COR-L47 (cell line): ENCODE measurements around the gene AXIN1.
"Not testable (repeated sequence)": the region's sequence is repeated elsewhere in the genome, so short reads cannot be mapped to it uniquely, and the experiment has no call there.

ENCODE experiments used
- DNase-seq: peaks from one replicate; lab custom pipeline; 2025; lab: John Stamatoyannopoulos, UW

The AXIN1 gene

DNA sequence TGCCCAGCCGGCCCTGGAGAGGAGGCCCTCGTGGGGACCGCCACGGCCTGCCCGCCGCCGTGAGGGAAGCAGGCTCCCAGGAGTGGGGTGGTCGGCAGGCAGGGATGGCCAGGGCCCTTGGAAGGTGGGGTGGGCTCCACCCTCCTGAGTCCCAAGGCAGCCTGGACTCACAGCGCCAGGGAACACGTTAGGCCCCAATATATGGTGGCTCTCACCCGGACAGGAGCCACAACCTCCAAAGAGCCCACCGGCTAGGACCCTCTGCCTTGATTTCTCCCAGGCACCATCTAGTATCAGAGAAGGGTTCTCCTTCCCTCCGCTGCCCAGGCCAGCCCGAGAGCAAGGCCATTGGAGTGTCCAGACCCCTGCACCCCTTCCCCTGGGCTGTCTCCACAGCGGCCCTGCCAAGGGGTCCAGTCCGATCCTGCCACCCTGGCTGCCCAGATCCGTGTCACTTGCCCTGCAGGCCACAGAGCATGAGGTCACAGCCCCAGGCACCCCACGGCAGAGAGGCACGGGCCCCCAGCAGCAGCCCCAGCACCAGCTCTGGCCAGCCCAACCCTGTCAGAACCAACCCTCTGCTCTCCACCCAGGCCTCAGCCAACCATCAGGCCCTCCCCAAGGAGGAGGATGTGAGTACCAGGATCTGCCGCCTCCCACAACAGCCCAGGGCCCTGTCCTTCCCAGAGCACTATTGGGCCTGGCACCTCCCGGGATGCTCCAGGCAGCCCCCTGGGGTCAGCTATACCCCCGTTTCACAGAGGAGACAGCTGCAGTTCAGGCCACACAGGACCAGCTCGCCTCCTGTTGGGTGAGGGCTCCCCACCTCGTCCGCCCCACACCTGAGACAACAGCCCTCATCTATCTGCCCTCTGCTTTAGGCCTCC, 1.1 kb upstream of the AXIN1 start:
- DNase-seq = no peak

DNA sequence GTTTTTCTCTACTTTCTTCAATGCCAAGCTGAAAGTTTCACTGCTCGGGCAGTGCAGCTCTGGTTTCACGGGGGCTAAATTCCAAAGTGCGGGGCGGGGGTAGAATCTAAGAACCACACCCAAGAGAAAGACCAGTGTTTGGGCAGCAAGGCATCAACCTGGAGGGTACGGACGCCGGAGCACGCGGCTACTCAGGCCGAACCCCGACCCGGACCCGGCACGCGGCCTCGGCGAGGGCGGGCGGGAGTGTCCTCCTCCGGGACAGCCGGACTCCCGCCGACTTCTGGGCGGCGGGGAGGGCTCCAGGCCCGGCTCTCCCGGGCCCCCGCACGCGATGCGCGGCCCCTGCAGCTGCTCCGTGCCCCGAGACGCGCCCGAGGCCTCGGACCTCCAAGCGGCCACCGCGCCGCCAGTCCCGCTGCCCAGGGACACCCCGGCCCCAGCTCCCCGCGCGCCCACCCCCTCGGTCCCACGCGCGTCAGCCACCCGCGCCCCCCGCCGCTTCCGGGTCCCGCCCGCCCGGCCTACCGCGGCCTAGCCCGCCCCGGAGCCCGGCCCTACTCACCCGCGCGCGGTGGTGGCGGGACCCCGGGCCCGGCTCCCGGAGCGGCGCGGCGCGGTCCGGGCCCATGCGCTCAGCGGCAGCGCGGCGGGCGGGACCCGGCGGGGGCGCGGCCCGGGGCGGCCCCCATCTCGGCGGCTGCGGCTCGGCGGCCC, 561 bp downstream of the AXIN1 start:
- no peak for DNase-seq

DNA sequence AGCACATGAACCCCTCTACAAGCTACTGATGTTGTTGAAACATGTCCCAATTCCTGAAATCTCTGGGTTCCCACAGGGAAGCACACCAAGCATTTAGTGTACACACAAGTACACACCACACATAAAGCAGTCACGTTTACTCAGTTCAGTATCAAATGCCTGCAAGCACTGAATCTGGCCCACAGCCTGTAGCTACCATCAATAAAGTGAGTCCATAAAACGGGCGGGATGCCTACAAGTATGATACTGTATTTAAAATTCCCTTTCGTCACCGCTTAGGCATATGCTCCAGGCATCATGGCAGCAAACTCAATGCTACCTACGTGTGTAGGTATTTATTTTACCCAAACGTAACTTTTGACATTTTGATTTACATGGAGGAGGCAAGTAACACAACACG, 2.3 kb downstream of the AXIN1 start:
- DNase-seq = no peak

DNA sequence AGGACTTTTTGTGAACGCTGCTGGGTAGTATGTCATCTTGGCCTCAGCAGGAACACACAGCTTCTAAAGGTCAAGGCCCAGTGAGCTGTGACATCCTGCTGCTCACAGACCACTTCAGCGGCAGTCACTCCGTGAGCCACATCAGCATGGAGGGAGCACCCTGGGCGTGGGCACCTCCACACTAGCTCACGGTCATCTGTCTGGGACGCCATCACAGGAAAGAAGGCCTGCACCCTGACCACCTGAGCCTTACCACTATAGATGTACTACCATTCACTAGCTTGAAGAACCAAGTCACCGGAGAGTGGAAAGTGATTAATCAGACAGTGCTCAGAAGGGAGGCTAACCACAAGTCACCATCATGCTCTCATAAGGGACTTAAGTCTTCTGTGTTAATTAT, 3.3 kb downstream of the AXIN1 start:
- no peak for DNase-seq

DNA sequence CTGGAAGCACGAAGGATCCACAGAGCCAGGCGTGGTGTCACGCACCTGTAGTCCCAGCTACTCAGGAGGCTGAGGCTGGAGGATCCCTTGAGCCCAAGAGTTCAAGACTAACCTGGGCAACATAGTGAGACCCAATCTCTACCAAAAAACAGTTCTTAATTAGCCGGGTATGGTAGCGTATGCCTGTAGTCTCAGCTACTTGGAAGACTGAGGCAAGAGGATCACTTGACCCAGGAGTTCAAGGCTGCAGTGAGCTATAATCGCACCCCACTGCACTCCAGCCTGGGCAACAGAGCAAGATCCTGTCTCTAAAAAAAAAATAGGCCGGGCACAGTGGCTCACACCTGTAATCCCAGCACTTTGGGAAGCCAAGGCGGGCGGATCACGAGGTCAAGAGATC, 4.0 kb downstream of the AXIN1 start:
- DNase-seq = not testable (repeated sequence)

DNA sequence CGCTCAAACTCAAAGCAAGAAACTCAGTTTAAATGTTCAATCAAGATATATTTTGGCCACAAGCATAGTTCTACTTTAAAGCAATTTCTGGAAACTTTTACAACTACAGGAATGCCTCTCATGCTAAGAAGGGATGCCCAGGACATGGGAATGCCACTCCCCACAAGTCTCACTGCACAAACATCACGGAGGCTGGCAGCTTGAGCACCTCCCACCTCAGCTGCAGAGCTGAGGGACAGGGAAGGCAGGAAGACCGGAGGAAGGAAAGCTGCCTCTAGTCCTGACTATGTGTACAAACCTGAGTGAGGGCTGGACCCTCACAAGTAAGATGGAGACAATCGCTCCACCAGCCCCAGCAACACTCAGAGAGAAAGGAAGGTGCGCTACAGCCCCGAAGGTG, 5.3 kb downstream of the AXIN1 start:
- DNase-seq = no peak

DNA sequence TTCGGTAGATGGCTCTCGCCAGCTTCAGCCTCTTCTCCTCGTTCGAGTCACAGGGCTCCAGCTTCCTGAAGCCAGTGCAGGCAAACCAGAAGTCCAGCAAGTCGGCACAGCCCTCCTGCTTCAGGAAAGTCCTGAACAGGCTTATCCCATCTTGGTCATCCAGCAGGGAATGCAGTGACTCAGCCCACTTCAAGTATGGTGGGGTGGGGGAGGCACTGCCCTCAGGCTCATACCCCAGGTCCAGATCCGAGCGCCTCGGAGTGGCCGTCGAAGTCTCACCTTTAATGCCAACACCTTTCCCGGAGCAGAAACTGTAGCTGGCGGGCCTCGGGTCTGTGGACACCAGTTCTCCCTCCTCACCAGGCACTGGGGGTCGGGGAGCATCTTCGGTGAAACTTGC, 5.9 kb downstream of the AXIN1 start:
- no peak for DNase-seq

DNA sequence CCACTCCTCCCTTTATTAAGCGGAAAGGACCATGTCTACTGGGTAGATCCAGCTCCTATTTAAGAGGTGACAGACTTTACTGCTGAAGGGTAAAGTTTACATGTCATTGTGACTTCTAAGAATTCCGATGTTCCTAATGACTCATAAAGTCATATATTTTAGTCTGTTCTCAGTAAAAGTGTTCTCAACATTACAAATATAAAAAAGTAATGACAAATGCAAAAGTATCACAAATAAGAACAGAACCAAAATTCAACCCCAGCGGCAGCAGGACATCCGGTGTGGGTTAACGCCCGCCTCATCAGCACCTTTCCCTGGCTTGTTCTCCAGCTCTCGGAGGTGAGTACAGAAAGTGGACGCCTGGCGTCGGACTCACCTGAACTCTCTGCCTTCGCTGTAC, 6.8 kb downstream of the AXIN1 start:
- no peak for DNase-seq

DNA sequence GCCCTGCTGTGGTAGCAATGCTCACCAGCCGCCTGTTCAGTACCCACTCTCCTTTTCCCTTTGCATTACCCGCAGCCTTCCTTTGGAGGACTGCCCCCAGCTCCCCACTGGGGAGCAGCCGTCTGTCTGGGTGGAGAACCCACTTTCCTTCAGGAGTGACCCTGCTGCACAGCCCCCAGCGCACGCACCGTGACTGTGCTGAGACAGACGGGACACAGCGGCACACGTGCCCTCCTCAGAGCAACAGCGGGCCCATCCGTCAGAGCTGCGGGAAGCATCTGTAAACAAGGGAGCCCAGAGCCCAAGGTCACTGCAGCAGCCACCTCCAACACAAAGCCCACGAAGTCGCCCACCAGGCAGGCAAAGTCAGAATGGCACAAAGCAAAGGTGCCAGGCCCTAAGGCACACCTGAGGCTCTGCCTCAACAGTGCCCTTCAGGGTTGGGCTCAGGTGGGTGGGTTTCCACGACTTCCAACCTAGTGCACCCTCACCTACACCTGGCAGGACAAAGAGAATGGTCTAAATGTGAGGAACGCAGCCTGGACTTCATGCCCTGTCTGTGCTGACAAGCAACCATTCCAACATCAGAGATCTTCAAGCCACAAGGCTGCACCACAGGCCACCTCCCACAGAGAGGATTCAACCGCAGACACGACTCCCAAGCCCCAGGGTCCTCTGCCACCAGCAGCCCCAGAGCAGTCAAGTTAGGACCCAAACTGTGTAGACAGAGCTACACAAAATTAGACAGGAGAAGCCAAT, 9.9 kb downstream of the AXIN1 start:
- no peak for DNase-seq

DNA sequence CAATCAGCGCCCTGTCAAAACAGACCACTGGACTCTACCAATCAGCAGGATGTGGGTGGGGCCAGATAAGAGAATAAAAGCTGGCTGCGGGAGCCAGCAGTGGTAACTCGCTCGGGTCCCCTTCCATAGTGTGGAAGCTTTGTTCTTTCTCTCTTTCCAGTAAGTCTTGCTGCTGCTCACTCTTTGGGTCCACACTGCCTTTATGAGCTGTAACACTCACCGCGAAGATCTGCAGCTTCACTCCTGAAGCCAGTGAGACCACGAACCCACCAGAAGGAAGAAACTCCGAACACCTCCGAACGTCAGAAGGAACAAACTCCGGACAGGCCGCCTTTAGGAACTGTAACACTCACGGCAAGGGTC, 10.6 kb downstream of the AXIN1 start:
- DNase-seq = not testable (repeated sequence)

DNA sequence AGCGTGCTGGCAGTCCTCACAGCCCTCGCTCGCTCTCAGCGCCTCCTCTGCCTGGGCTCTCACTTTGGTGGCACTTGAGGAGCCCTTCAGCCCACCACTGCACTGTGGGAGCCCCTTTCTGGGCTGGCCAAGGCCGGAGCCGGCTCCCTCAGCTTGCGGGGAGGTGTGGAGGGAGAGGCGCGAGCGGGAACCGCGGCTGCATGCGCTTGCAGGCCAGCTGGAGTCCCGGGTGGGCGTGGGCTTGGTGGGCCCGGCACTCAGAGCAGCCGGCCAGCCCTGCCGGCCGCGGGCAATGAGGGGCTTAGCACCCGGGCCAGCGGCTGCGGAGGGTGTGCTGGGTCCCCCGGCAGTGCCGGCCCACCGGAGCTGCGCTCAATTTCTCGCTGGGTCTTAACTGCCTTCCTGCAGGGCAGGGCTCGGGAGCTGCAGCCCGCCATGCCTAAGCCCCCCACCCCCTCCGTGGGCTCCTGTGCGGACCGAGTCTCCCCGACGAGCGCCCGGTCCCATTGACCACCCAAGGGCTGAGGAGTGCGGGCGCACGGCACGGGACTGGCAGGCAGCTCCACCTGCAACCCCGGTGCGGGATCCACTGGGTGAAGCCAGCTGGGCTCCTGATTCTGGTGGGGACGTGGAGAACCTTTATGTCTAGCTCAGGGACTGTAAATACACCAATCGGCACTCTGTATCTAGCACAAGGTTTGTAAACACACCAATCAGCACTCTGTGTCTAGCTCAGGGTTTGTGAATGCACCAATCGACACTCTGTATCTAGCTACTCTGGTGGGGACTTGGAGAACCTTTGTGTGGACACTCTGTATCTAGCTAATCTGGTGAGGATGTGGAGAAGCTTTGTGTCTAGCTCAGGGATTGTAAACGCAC, 11.2 kb downstream of the AXIN1 start:
- DNase-seq = not testable (repeated sequence)

DNA sequence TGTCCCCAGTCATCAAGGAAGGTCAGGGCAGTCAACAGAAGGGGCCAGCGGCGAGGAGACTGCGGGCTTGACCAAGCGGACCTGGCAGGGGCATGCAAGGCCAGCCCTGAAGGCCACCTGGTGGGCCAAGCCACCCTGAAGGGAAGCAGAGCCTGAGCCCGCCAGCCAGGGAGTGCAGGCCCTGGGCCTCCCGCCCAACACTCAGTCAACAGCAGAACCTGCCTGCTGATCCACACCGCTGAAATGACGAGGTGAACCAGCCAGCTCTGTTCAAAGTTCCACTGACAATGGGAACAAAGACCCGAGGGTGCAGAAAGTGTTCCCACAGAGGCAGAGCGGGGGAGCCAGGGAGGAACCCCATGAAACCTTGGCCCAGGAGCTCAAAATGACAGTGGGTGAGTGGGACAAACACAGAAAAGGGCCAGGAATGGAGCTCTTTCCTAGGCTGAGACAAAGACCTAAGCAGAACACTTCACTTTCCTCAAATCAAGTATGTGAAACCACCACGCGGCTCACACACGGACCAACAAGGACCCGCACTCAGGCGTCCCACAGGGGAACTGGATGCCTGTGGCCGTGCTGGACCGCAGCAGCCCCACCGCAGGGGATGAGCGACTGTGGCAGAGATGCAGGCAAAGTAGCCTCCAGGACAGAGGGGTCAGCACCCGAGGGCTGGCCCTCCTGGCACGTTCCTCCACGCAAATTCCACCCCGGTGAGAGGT, 12.0 kb downstream of the AXIN1 start:
- no peak for DNase-seq

DNA sequence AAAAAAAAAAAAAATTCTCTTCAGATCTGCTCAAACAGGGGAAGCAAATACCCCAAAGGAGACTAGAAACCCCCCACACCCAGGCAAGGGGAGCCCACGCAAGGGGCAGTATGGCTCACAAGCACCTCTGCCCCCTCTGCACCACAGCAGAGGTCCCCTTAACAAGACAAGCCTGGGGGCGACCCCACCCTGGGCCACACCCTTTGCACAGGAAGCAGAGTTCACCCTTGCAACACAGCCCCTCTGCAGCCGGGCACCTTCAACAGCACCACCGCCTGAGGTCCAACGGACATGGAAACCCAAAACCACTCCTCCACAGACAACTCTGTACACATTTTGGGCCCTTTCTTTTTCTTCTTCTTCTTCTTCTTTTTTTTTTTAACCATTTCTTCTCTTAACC, 12.8 kb downstream of the AXIN1 start:
- DNase-seq = no peak

DNA sequence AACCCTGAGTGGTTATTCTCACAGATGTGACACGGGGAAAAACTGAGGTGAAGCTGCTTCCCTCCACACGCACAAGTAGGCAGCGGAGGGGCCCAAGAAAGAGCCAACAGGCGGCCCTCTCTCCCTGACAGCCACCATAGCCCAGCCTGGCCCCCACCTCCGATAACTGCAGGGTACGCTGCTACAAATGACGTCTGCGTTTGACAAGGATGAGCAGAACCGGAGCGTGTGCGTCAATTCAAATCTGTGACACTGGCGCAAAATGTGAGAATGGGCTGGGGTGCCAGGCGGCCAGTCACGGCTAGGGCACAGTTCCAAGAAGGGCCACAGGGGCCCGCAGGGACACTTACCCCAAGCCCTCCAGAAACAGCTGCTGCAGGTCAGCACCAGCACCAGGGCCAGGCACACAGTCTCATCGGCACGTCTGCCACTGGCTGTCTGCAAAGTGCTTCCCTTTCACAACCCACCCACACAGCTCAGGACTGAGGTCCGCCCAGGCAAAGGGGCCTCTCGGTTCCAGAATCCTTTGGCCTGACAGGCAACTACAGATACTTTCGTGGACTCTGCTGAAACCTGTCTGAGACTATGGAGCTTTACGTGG, 14.4 kb downstream of the AXIN1 start:
- DNase-seq = no peak

DNA sequence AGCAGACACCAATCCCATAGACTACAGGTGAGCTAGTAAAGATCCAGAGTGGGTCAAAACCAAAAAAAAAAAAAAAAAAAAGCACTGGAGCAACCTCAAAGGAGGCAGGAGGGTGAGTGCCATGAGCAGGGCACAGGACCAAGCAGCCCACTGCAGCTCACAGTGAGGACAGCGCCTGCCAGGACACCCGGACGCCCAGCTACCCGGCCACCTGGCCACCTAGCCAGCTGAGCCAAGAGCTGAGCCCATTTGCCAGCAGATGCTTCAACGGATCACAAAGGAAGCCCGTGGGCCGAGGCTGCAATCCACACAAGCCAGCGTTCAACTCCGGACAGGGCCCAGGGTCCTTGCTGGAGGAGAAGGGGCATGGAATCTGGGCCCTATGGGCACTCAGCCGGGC, 15.1 kb downstream of the AXIN1 start:
- no peak for DNase-seq

DNA sequence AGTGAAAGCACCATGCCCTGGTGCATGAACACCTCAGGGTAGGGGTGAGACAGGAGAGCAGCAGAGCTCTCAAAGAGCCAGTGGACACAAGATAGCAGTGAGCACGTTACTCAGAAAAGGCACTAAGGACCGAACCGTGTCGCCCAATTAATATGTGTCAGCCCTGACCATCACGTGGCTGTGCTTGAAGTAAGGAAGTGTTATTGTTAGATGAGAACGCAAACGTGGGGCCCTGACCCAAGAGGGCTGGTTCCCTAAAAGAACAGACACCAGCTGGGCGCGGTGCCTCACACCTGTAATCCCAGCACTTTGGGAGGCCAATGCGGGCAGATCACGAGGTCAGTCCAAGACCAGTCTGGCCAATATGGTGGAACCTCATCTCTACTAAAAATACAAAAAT, 16.3 kb downstream of the AXIN1 start:
- DNase-seq = no peak

DNA sequence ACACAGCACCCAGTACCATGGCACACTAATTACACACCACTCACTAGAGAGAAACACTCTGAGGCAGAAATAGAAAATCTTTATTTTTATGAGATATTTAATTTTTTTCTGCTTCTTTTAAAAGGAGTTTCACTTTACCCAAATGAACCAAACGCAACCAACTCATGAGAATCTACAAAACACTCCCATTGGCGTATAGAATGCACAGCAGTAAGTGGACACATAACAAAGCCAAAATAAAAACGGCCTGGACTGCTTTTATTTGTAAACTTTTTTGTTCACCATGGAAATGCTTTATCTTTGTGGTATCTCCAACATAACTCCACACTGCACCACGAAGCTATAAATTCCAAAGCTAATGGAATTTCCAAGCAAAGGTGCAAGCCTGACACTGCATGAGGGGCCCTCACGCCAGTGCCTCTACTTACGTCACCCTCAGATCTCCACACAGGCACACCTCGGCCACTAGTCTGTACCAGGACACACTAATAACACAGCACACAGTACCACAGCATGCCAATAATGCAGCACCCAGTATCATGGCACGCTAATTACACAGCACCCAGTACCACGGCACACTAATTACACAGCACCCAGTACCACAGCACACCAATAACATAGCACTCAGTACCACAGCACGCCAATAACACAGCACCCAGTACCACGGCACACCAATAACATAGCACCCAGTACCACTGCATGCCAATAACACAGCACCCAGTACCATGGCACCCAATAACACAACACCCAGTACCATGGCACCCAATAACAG, 17.5 kb downstream of the AXIN1 start:
- not testable (repeated sequence) for DNase-seq

DNA sequence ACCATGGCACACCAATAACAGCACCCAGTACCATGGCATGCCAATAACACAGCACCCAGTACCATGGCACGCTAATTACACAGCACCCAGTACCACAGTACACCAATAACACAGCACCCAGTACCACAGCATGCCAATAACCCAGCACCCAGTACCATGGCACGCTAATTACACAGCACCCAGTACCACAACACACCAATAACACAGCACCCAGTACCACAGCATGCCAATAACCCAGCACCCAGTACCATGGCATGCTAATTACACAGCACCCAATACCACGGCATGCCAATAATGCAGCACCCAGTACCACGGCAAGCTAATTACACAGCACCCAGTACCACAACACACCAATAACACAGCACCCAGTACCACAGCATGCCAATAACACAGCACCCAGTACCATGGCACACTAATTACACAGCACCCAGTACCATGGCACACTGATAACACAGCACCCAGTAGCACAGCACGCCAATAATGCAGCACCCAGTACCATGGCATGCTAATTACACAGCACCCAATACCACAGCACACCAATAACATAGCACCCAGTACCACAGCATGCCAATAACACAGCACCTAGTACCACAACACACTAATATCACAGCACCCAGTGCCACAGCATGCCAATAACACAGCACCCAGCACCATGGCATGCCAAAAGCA, 18.2 kb downstream of the AXIN1 start:
- not testable (repeated sequence) for DNase-seq

DNA sequence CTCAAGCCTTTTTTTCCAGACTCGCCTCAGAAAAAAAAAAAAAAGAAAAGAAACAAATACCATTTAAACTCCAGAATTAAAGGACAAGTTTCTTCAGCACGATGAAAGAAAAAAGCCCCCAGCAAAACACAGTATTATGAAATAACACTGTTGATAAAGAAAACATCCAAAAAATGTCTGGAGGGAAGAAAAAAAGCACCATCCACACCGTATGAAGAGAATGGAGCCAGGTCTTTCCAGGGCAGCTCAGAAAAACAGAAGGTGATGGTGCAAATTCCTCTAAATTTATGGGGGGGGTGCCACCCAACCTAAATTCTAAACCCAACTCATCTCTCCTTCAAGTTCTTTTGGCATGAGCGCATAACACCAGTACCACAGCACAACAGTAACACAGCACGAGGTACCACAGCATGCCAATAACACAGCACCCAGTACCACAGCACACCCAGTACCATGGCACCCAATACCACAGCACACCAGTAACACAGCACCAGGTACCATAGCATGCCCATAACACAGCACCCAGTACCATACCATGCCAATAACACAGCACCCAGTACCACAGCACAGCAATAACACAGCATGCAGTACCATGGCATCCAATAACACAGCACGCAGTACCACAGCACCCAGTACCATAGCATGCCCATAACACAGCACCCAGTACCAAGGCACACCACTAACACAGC, 19.0 kb downstream of the AXIN1 start:
- no peak for DNase-seq
